Fibroblast of peridontal ligament (primary cell): ENCODE measurements around the gene PDCD11.
"Not testable (repeated sequence)": the region's sequence is repeated elsewhere in the genome, so short reads cannot be mapped to it uniquely, and the experiment has no call there.

ENCODE experiments used
- DNase-seq: peaks from one replicate; pipeline ENCODE4 v3.0.0-alpha.2; 2010; ENCODE audit errors: extremely low read depth

Gene PDCD11

DNA sequence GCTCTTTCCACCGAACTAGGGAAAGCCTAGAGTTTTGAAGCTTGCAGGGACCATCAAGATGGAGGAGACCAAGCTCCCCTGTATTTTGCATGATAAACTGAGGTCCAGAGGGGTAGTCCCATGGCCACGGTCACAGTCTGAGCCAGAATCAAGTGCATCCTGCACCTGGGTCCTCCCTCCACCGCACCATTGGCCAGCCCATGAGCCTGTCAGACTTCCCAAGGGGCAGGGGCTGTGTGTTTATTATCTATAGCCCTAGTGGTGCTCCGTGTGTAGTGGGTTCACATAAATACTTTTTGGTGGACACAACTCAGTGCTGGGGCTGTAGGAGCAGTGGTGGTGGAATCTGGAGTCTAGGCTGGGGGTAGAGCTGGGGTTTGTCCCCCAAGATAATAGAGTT is 79.0 kb downstream of the PDCD11 start:
- DNase-seq = no peak

DNA sequence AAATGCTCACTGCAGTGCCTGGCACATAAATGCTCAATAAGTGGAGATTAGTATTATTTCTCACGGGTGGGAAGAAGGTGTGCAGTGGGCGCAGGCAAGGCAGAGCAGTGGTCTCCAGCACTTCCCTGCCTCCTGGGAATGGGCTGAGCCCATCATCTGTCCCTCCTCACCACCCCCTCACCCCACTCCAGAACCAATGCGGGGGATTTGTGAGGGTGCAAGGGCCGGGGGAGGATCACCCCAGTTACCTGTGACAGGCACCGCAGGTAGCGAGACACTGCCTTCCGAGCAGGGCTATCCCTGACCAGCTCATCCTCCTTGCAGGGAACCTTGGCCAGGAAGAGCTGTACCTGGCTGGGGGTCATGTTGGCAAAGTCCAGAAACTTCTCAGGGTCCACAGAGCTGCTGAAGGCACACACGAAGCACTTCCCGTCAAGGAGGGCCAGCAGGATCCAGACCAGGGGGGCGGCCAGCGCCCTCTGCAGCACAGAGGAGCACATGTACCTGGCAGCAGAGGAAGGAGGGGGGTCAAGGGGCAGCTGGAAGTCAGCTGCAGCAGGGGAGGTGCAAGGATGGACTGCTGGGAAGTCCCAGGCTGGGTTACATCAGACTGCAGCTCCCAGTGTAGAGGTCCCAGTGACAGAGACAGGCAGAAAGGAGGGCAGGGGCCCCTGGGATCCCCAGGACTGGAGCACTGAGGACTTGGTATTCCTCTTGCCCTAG is 79.8 kb downstream of the PDCD11 start:
- no peak for DNase-seq

DNA sequence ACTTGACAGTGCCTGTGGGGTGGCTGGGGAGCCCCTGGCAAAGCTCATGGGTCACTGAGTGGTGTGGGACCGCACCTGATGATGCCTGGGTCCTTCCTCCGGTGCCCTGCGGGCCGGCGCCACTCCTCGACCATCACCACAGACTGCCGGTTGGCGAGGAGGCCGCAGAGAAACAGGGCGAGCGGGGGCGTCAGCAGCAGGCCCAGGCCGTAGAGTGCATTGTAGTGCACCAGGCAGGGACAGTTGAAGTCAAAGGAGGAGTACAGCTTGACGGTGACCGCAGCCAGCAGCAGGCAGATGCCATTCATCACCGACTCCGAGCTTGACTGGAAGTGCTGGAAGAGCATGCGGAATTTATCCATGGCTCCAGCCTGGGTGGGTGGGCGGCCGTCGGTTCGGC is 82.2 kb downstream of the PDCD11 start:
- no peak for DNase-seq

DNA sequence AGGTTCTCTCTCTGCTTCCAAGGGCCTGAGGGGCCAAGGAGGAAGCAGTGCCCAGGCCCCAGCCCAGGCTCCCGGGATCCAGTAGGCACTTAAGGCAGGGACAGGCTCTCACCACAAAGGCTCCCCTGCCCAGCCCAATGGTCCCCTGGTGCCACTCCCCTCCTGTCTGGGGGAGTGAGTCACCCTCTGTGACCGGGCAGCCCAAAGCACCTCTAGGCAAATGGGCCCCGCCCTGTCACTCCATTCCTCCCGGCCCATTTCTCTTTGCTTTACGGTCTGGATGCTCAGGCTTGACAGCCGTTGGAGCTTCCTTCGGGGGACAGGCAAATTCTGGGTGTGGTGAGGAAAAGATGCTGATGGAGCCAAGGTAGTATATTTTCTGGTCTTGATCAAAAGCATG is 82.7 kb downstream of the PDCD11 start, which contains the start of gene CALHM3:
Gene CALHM3, minus strand, starts transcription at position 106 of the 400 bp plus-strand sequence. CDS start 208 bp downstream, outside the sequence.
- DNase-seq = no peak

DNA sequence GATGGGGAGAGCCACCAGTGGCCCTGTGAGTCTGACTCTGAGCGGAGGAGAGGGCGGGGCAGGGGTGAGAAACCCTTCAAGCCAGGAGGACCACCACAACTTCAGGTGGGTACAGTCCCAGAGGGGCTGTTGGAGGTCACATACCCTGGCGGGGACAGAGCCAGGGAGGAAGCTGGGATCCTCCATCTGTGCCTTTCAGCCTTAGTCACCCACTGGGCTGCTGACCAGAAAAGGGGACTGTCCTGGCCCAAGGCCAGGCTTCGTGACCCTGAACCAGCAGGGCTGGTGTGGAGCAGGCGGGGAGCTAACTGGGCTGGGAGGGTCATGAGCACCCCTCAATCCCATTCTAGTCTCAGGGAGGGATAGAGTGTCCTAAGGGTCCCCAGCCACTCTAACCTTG is 84.1 kb downstream of the PDCD11 start:
- no peak for DNase-seq

DNA sequence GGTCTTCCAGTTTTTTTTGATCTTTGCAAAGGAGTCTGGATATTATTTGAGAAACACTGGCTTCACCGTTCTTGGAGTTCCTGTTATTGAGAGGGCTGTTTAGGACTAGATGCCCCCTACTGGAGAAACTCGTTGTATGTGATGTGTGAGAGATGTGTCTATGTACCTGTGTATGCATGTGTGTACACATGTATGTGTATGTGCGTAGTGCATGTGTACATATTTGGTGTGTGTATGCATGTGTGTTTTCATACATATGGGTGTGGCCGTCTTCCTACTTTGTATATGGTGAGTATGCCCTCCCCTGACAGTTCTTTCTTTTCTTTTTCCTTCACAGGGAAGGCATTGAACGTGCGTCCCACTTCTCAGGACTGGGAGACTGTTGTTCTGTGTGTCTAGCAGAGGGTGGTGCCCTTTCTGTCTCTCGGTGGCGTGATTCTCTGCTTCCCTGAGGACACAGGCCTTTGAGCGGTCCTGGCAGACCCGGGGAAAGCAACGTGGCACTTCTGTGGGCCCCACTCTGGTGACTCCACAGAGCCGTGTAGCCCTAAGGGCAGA is 85.6 kb downstream of the PDCD11 start:
- DNase-seq = peak; percentile 83

DNA sequence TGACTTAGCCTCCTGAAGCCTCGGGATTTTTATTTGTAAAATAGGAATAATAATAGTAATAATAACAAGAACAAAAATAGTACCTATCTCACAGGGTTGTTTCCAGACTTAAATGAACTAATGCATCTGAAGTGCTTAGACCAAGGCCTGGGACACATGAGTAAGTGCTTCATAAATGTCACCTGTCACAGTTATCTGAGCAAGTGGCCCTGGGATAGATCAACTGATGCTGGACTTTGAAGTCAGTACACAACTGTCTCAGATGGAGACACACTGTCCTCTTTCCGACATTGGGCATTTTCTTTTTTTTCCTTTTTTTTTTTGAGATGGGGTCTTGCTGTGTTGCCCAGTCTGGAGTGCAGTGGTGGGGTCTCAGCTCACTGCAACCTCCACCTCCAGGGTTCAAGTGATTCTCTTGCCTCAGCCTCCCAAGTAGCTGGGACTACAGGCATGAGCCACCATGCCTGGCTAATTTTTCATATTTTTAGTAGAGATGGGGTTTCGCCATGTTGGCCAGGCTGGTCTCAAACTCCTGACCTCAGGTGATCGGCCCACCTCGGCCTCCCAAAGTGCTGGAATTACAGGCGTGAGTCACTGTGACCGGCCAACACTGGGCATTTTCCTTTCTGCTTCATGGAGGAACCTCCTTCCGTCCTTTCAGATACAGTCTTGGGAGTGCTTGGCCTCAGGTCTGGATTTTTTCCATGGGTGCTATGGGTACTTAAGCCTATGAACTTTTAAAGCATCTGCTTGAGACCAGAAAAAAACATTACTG is 90.4 kb downstream of the PDCD11 start:
- not testable (repeated sequence) for DNase-seq

DNA sequence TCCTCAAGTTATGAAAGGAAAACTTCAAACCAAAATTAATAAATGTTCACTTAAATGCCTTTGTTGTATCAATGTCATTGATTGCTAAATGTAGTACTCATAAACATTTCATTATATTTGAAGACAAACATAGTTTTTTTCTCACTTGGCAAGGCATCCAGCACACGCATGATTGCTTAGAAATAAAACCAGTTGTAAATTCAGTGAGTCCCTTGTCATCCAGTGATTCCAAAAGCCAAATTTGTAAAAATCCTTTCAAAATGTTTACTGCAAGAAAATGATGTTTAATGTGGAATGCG is 90.9 kb downstream of the PDCD11 start:
- DNase-seq = no peak

DNA sequence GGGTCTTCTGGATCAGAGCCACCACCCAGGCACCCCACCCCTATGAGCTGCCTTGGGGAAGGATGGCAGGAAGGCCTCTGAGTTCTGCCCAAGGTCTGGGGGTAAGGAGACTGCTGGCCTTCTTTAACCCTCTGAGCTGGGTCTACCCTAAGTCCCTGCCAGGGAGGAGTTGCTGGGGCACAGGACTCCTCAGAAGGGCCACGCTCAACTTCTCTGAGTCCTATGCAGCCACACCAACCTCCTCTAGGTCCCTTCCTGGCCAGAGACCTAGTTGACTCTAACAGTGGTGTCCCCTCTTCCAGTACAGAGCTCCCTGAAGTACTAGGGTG is 94.5 kb downstream of the PDCD11 start:
- DNase-seq = no peak

DNA sequence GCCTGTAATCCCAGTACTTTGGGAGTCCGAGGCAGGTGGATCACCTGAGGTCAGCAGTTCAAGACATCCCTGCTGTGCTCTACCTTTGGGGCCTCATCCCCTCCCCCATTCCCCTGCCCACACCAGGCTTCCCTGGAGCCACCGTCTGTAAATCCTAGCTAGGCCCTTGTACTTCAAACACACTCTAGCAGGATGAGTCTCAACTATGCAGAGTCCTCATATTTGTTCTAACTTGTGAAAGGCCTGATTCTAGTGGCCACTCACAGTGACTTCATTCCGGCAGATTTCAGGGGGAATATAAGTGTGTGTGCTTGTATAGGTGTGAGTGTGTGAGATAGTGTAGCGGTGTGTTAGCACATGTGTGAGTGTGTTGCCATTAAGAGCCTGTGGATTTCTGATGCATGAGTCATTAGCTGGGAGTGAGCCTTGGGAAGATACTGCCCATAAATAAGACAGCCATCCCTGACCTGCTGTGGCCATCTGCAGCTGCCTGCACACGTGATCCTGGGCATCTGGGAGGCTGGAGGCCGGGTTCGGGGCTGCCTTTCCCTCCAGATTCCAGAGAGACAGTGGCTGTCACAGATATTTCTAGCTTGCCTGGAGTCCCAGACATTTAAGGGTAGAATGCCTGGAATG is 95.4 kb downstream of the PDCD11 start:
- peak; percentile 84 for DNase-seq

DNA sequence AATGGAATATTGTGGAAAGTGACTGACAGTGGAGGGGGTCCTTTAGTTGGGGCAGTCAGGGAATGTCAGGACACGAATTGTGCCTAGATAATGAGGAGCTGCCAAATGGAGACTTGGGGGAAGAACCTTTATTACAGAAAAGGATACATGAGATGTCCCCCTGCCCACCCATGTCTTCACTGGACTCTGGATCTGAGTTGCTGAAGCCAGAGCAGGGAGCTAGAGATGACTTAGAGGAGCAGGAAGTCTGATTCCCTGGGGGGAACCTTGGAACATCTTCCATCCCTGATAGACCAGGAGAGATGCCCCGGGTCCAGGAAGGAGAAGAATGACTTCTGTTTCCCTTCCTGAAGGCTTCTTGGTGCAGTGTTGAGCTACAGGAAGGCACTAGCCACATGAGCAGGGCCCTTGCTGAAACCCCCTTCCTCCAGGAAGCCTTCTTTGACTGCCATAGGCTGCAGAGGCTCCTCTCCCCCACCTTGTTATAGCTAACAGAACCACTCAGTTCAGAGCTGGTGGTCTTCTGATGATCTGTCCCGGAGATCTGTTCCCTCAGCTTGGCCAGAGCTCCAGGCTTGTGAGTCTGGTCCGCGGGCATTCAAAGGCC is 96.3 kb downstream of the PDCD11 start:
- no peak for DNase-seq

DNA sequence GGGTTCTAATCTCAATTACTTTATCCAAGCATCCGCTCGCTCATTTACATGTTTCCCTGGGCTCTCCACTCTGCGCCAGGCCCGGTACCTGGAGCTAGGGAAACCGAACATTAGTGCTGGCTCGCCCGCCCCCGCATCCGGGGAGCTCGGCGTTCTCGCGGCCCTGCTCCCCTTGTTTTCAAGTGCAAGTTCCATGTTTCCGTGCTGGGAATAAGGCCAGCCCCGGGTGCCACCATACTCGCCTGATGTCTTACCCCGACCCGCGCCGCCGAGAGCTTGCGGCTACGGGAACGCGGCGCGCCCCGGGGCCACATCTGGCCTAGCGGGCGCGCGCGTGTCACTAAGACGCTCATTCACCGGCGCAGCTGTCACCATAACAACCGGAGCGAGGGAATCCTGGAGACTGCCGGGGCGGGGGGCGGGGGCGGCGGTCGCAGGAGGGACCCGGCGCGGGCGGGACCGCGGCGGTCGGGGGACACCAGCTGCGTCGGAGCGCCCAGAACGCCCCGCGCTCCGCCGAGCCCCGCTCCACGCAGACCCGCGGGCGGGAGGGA is 97.0 kb downstream of the PDCD11 start, which contains the start of gene NEURL1:
Gene NEURL1, plus strand, starts transcription at position 344 of the 554 bp plus-strand sequence. CDS start 683 bp downstream, outside the sequence.
- DNase-seq = no peak

DNA sequence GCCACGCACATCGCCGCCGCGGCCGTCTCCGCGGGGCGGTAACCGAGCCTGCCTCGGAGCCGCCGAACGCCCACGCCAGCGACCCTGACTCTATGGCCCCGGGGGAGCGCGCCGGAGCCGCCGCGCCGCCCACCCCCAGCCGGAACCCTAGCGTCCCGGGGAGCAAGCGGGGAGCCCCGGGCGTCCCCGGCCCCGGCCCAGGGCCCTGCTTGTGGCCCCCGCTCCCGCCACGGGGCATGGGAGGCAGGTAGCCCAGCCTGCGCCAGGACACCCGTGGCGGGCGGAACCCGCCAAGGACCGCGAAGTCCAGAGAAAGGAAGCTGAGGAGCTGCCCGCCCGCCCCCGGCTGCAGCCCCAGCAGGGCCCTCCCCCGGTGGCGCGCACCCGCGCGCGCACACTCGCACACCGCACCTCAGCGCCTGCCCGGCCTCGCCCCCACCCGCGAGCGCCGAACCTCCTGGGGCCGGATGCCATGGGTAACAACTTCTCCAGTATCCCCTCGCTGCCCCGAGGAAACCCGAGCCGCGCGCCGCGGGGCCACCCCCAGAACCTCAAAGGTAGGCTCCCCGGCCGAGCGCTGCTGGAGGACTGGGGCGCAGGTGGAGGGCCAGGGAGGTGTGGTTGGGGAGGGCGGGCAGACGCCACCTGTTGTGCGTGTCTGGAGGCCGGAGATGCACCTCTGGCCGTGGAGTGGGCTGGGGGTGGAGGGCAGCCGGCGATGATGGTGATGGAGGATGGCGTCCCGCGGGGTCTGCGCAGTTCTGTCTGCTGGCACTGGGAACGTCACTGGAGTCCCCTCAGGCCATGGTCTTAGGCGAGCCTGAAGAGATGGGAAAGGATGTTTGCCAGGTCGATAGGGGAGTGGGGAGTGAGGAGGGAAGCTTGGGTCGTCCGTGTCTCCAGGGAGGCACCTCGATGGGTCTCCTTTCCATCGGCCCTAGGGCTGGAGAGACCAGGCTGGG is 97.8 kb downstream of the PDCD11 start:
- no peak for DNase-seq

DNA sequence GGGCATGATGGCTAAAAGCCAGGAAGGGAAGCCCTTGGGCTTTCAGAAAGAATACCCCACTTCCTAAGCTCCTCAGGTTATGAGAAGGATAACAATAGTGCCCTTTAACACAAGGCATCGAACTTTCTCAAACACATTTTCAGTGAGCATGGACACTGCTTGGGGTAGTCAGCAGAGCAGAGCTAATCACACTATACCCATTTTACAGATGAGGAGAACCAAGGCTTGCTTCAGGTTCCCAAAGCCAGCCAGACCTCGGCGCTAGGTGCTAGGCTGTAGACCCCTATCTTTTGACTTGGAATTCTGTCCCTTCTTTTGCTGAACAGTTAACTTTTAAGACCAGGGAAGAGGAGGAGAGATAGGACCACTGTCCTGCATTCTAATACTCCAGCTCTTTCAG is 98.9 kb downstream of the PDCD11 start:
- no peak for DNase-seq
